Kidney epithelial cell (primary cell): Measurements from ENCODE around the gene PRMT5. TPM values are rescaled to one million over a fixed set of nuclear protein-coding genes. Genes with fewer than 3 reads are reported as not detected.
"Not testable (repeated sequence)": the region's sequence is repeated elsewhere in the genome, so short reads cannot be mapped to it uniquely, and the experiment has no call there.

Experiments used
- DNase-seq: peaks from one replicate; pipeline ENCODE4 v3.0.0-alpha.2; 2010; ENCODE audit warnings: low read depth
- H3K27me3 ChIP-seq: 2 replicates; pipeline ENCODE4 v1.6.0; 2011; ENCODE audit warnings: low read length; ENCODE audit not compliant: control insufficient read depth, insufficient read depth
- H3K36me3 ChIP-seq: 2 replicates; pipeline ENCODE4 v1.5.1; 2011; ENCODE audit warnings: low read length; ENCODE audit not compliant: control insufficient read depth, insufficient read depth
- H3K4me3 ChIP-seq: 2 replicates; pipeline ENCODE4 v1.5.1; 2011; ENCODE audit warnings: low read depth, mild to moderate bottlenecking, control low read depth, low read length
- total RNA-seq: library from RNA; depleted of rRNA; stranded (reverse); fragments of >200 nt; gene quantifications from 2 replicates; pipeline ENCODE4 v1.2.3, GENCODE V29; 2015
- TF ChIP-seq, protein P1 (sequence below): IDR thresholded peaks from 2 replicates; pipeline ENCODE4 v1.5.1; 2011; ENCODE audit warnings: mild to moderate bottlenecking, moderate library complexity, low read length, control low read depth, inconsistent platforms; ENCODE audit not compliant: insufficient read depth, poor library complexity, severe bottlenecking

The PRMT5 gene
- total RNA-seq, 1 donor from 2014 or later = 94.0 TPM

DNA sequence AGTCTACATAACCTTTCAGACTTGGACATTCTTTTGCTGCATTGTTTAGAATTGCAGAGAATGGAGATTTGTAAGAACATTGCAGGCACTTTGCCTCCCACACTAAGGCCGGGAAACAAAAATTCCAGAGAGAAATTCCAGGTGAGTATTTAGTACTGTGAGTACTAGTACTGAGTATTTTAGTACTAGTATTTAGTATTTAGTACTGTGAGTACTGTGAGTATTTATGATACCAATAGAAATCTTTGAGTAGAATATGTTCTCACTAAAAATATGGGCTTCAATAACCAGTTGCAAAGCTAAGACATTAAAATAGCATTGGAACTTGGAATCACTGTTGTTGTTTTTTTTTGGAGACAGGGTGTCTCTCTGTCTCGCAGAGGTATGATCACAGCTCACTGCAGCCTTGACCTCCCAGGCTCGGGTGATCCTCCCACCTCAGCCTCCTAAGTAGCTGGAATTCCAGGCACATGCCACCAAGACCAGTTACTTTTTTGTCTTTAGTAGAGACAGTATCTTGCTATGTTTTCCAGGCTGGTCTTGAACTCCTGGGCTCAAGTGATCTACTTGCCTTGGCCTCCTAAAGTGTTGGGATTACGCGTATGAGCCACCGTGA lies 33.0 kb upstream of the PRMT5 start:
- no peak for DNase-seq
- Histone ChIP-seq H3K4me3 (no peak overlapping the region), H3K27me3 (no peaks in the 10 kb centered on the region), H3K36me3 (no peaks in the 10 kb centered on the region)
- TF ChIP-seq, protein P1, sequence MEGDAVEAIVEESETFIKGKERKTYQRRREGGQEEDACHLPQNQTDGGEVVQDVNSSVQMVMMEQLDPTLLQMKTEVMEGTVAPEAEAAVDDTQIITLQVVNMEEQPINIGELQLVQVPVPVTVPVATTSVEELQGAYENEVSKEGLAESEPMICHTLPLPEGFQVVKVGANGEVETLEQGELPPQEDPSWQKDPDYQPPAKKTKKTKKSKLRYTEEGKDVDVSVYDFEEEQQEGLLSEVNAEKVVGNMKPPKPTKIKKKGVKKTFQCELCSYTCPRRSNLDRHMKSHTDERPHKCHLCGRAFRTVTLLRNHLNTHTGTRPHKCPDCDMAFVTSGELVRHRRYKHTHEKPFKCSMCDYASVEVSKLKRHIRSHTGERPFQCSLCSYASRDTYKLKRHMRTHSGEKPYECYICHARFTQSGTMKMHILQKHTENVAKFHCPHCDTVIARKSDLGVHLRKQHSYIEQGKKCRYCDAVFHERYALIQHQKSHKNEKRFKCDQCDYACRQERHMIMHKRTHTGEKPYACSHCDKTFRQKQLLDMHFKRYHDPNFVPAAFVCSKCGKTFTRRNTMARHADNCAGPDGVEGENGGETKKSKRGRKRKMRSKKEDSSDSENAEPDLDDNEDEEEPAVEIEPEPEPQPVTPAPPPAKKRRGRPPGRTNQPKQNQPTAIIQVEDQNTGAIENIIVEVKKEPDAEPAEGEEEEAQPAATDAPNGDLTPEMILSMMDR = no peak

DNA sequence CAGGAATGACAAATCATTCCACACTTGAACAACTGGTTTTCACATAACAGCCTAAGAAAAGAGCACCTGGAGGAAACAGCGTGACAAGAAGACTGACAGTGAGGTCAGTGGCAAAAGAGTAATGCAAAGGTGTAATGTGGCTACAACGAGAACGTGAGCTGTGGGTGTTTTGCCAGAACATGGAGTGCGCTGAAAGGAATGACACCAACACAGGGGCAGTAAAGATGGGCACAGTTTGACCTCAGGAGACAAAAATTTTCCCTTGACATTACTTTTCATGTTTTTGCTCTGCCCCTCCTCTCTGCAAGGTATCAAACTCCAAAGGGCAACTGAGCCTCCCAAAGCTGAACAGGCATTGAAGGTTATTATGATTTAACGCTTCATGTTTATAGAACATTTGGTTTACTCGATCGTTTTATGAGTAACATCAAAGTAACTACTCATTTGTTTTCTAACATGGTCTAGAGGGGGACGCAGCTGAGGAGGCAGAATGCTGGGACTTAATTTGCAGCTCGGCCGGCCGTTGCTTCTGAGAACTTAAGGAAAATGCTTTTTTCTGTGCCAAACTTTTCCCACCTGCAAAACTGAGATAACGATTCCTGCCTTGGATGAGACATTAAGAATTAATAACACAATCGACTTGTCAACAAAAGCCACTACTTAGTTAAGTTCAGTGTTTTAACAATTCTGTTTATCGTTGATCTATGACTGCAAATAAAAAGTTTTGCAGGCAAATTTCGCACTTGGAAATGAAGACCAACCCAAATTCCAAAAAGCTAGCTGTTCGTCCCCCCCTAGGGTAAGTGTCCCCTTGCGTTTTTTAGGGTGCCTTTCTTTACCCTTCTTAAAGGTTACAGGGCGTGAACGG lies 26.8 kb upstream of the PRMT5 start:
- Histone ChIP-seq H3K4me3 (peak overlapping the region; percentile 60), H3K27me3 (no peaks in the 10 kb centered on the region), H3K36me3 (no peaks in the 10 kb centered on the region)
- no peak for DNase-seq
- TF ChIP-seq, protein P1 = no peak

DNA sequence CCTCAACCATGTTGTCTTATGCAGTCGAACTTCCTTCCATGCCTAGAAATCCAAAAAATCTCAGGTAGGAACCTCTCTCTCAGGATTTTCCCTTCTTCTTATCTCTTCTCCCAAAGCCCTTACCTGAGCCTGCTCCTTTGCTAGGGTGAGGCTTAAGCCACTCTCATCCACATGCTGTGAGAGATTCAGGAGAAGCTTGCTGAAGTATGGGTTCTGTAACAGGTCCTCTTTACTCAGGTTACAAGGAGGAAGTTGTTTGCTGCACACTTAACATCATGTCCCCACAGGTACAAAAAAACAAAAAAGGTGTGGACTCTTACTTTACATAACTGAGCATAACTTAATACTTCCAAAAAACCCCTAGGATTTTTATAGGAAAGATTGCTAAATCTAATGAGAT lies 23.2 kb upstream of the PRMT5 start:
- no peak overlapping the region for H3K4me3 ChIP-seq
- TF ChIP-seq, protein P1 = no peak
- no peaks in the 10 kb centered on the region for H3K36me3 ChIP-seq
- DNase-seq = no peak
- no peaks in the 10 kb centered on the region for H3K27me3 ChIP-seq

DNA sequence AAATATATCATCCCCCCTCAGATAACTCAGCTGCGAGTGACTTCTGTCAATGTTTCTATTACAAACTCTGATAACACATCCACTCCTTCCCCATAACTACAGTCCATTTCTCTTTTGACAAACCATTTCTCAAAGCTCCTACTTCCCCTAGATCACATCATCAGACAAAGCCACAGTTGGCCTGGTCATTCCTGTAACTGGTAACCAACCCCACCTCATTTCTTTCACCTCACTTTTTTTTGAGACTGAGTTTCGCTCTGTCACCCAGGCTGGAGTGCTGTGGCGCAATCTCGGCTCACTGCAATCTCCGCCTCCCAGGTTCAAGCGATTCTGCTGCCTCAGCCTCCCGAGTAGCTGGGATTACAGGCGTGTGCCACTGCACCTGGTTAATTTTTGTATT lies 22.6 kb upstream of the PRMT5 start:
- H3K36me3 ChIP-seq, H3K4me3 ChIP-seq, DNase-seq, H3K27me3 ChIP-seq: not testable (repeated sequence)

DNA sequence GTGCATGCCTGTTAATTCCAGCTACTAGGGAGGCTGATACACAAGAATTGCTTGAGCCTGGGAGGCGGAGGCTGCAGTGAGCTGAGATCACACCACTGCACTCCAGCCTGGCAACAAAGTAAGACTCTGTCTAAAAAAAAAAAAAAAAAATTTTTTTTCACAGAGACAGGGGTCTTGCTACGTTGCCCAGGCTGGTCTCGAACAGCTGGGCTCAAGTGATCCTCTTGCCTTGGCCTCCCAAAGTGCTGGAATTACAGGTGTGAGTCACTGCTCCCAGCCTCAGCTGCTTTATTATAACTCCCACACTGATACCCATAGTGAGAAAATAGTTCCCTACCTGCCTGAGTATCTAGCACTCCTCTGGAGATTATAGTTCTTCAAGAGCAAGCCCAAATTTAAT lies 16.5 kb upstream of the PRMT5 start:
- Histone ChIP-seq H3K36me3 (no peaks in the 10 kb centered on the region), H3K27me3 (no peaks in the 10 kb centered on the region), H3K4me3 (no peak overlapping the region)
- TF ChIP-seq, protein P1 = no peak
- no peak for DNase-seq

DNA sequence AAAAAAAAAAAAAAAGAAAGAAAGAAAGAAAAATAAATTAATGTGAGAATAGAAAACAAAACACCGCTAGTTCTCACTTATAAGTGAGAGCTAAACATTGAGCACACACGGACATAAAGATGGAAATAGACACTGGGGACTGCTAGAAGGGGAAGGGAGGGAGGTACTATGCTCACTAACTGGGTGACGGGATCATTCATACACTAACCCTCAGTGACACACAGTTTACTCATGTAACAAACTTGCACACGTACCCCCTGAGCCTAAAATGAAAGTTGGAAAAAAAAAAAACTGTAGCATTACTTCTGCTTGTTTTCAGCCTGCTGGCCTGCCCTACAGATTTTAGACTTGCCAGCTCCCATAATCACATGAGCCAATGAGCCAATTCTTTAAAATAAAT lies 10.5 kb upstream of the PRMT5 start:
- no peaks in the 10 kb centered on the region for H3K27me3 ChIP-seq
- TF ChIP-seq, protein P1 = no peak
- H3K36me3 ChIP-seq = no peaks in the 10 kb centered on the region
- no peak for DNase-seq
- no peak overlapping the region for H3K4me3 ChIP-seq
